Umbilical cord (tissue), 2 donors: ENCODE measurements around the gene TULP1. TPM values are rescaled to one million over a fixed set of nuclear protein-coding genes. Genes with fewer than 3 reads are reported as not detected.
"Not testable (repeated sequence)": the region's sequence is repeated elsewhere in the genome, so short reads cannot be mapped to it uniquely, and the experiment has no call there.

Experiments used
- DNase-seq: peaks from one replicate; pipeline ENCODE4 v3.0.0-alpha.2; 2015; ENCODE audit warnings: low spot score
- total RNA-seq: library from RNA; depleted of rRNA; stranded (reverse); fragments of >200 nt; gene quantifications from one replicate; pipeline ENCODE4 v1.2.3, GENCODE V29; 2014; ENCODE audit warnings: low replicate concordance; ENCODE audit not compliant: insufficient read depth

Gene TULP1
- total RNA-seq, 1 donor from 2014 or later, result 40.9 TPM

DNA sequence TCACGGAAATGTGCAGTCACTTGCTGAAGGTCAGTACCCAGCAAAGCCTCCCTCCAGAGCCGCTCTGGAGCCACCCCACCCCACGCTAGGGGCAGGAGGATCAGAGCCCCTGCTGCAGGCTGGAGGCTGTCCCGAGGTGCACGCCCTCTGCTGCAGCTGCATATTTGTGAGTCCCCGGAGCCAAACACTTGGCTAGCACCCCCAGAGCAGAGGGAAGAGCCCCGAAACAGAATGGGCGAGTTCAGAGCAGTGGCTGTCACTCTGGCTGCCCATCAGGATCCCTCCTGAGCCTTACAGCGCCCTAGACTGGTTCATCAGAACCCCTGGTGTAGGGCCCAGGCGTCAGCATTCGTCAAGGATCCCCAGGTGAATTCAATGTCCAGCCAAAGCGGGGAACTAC, 9.5 kb upstream of the TULP1 start:
- no peak for DNase-seq

DNA sequence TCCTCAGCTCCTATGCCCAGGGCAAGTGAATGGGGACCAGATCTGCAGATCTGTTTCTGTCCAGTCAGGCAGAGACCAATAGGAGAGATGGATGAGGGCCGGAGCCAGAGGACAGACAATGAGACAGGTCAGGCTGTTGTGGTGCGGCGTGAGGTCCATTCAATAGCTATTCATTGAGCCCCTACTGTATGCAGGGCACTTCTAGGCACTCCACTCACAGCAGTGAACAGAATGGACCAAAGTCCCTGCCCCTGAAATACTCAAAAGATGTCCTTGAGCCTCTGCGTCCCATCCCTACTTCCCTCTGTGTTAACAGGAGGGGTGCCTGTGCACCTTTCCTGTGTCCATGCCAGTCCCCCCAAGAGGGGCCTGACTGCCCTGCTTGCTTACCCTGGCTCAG, 8.5 kb upstream of the TULP1 start:
- no peak for DNase-seq

DNA sequence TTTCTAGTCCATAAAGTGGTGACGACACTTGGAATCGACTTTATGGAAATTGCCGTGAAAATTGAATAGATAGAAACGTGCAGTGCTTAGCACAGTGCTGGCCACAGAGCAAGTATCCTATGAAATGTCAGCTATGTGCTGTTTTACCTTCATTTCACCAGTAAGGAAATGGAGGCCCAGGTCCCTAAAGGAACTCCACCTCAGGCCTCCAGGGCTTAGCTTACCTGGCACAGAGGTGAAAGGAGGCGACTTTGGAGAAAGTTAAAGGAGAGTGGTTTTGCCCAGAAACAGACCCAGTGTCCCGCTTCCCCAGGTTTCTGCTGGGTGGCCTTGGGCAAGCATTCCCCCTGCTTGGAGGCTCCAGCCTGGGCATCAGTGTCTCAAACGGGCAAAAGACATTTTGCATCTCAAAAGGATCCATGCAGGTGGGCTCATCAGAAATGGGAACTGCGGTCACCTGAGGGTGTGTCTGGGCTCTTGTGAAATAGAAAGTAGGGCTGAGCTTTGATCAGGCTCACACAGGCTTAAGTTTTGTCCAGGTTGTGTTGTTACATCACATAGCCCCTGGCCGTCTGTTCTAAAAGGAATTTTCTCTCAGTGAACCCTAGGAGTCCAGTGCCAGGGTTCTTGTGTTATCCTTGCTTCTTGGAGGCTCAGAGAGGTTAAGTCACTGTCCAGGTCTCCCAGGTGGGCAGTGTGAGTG, 6.8 kb upstream of the TULP1 start:
- DNase-seq, result no peak

- DNase-seq, result no peak
Measured at GRCh38 chr6:35518566-35519312, 6.0 kb upstream of the TULP1 start.

- not testable (repeated sequence) for DNase-seq
Measured at GRCh38 chr6:35517978-35518377, 5.3 kb upstream of the TULP1 start.

DNA sequence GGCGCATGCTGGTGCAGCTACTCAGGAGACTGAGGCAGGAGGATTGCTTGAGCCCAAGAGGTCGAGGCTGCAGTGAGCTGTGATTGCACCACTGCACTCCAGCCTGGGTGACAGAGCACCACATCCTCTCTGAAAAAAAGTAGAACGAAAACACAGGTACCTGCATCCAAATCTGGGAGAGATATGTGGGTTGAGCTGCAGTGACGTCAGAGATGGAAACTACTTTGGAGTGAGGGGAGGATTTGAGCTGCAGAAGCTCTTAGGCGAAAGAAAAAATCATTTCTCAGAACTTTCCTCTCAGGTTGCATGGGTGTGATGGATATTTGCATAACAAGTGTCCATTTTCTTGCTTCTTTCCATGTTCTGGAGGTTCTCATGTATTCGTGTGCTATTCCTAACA, 4.0 kb upstream of the TULP1 start:
- DNase-seq, result no peak

- not testable (repeated sequence) for DNase-seq
Measured at GRCh38 chr6:35515939-35516338, 3.2 kb upstream of the TULP1 start.

GRCh38 chr6:35514587-35514986, 1.9 kb upstream of the TULP1 start:
- DNase-seq, result no peak

- DNase-seq, result no peak
Measured at GRCh38 chr6:35512006-35512405, 690 bp downstream of the TULP1 start.

- no peak for DNase-seq
Measured at GRCh38 chr6:35511562-35511941, 1.1 kb downstream of the TULP1 start.

DNA sequence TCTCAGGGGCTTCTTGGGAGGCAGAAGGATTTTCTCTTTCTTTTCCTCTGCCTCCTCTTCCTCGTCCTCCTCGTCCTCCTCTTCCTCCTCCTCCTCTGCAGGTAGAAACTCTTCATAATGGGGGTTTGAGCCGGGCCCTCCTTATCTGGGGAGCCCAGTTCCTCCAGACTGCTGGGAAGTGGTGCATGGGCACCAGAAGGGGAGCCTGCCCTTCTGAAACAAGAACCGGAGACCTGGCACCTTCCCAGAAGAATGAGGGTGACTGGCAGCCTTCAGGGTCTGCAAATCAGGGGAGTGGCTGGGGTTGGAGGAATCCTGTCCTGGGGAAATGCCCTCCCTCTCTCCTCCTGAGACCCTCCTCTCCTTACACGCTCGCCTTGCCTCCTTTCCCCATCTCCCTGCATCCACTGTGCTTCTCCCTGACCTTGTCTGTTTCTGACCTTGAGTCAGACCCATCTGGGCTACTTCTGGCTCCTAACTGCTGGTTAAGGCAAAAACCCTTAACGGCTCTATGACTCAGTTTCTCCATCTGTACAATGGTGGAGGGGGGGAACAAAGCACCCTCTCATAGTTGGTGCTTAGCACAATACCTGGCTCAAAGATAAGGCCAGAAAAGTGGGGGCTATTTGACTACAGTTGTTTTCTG, 1.7 kb downstream of the TULP1 start:
- DNase-seq, result no peak

GRCh38 chr6:35508542-35508941, 4.2 kb downstream of the TULP1 start:
- no peak for DNase-seq

GRCh38 chr6:35508027-35508426, 4.7 kb downstream of the TULP1 start:
- DNase-seq, result no peak

DNA sequence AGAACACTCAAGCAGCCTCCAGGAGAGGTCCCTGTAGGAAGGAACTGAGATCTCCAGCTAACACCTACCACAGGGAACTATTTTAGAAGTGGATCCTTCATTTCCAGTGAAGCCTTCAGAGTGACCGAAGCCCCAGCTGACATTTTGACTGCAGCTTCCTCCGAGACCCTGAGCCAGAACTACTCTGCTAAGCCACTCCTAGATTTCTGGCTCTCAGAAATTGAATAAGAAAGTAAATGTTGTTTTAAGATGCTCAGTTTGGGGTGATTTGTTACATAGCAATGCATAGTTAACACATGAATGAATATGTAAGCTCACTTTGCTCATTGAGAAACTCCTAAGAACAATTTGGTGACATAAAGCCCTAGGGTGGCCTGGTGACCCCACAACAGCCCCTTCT, 5.5 kb downstream of the TULP1 start:
- DNase-seq, result no peak

DNA sequence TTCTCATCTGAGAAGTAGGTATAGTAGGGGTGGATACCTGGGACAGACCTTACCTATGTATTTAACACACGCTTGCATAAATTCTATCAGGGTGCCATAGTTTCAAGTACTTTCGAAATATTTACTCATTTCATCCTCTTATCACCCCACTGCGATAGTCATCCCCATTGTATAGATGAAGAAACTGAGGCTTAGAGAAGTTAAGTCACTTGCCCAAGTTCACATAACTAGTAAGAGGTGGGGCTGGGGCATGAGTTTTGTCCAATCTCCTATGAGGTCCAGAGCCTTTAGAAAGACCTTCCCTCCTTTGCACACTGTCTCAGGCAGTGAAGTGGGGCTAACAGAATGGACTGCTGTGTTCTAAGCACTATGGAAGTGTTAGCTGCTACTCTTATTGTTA, 6.2 kb downstream of the TULP1 start:
- no peak for DNase-seq

- DNase-seq, result no peak
Measured at GRCh38 chr6:35505999-35506412, 6.7 kb downstream of the TULP1 start.

DNA sequence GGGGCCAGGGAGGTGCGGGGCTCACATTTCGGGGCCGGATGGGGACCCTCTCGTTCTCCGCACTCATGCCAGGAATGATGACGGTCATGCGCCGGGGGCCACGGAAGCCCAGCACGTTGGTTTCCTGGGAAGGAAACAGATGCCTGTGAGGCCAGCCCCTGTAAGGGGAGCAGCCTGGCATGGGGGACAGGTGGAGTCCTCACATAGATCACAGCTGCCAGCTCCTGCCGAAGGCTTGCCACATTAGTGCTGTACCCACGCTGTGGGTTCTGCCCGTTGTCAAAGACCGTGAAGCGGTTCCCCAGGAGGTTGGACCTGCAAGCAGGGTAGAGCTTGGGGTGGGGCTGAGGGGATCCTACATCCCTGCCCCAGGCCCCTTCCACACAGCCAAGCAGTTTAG, 9.2 kb downstream of the TULP1 start:
- DNase-seq, result no peak

GRCh38 chr6:35501784-35502183, 10.9 kb downstream of the TULP1 start:
- DNase-seq, result no peak

- DNase-seq, result no peak
Measured at GRCh38 chr6:35500782-35501181, 11.9 kb downstream of the TULP1 start.

- no peak for DNase-seq
Measured at GRCh38 chr6:35499372-35499771, 13.3 kb downstream of the TULP1 start.

DNA sequence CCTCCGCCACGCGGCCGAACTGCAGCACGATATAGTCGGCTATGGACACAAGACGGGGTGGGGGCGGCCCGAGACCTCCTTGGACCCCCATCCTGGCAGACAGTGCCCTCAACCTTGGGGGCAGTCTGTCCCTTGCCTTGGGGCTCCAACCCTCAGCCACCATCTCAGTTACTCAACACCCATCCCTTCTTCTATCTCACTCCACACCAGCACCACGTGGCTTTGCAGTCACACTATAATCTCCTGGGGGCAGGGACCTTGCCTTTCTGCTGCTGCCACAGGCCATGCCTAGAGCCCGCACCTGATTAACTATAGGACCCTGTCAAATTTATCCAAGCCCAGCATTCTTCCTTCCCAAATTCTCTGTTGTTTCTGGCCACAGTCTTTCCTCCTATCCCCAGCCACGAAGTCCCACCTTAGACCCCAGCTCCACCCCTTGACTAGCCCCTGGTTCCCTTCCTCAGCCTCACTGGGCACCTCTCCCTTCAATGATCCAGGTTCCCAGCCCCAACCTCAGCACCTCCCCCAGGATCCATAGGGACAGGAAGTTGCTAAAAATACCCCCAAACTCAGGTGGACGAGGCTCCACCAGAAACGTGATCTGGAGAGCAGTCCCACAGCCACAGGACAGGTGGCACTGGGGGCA, 14.2 kb downstream of the TULP1 start:
- no peak for DNase-seq
